Stomach smooth muscle (tissue), 2 donors: Measurements from ENCODE around the gene CENPP.
A peak's percentile ranks its signal among the peaks of the same experiment; 100 is the strongest.

Experiments
- H3K27ac ChIP-seq: one replicate; pipeline ENCODE4 v1.7.0; 2013; ENCODE audit warnings: mild to moderate bottlenecking, low read length, inconsistent platforms
- H3K27me3 ChIP-seq, 2 donors: one replicate each; pipeline ENCODE4 v1.7.0; 2013; ENCODE audit warnings: low read length in 2 of 2; ENCODE audit not compliant: insufficient read depth in 2 of 2, control insufficient read depth in 1 of 2
- H3K36me3 ChIP-seq, 2 donors: one replicate each; pipeline ENCODE4 v1.7.0; 2013; ENCODE audit warnings: low read length in 2 of 2; ENCODE audit not compliant: control insufficient read depth in 2 of 2, insufficient read depth in 2 of 2
- H3K4me1 ChIP-seq: one replicate; pipeline ENCODE4 v1.7.0; 2013; ENCODE audit warnings: low read length; ENCODE audit not compliant: control insufficient read depth, insufficient read depth
- H3K4me3 ChIP-seq, 2 donors: one replicate each; pipeline ENCODE4 v1.7.0; 2013; ENCODE audit warnings: low read length in 2 of 2
- H3K9ac ChIP-seq, 2 donors: one replicate each; pipeline ENCODE4 v1.7.0; 2013; ENCODE audit warnings: low read length in 2 of 2, mild to moderate bottlenecking in 1 of 2
- H3K9me3 ChIP-seq, 2 donors: one replicate each; pipeline ENCODE4 v1.7.0; 2013; ENCODE audit warnings: low read length in 2 of 2; ENCODE audit not compliant: control insufficient read depth in 2 of 2
- donor health status: healthy.
- donor health status: Pancreatic carcinoma.

Gene CENPP

DNA sequence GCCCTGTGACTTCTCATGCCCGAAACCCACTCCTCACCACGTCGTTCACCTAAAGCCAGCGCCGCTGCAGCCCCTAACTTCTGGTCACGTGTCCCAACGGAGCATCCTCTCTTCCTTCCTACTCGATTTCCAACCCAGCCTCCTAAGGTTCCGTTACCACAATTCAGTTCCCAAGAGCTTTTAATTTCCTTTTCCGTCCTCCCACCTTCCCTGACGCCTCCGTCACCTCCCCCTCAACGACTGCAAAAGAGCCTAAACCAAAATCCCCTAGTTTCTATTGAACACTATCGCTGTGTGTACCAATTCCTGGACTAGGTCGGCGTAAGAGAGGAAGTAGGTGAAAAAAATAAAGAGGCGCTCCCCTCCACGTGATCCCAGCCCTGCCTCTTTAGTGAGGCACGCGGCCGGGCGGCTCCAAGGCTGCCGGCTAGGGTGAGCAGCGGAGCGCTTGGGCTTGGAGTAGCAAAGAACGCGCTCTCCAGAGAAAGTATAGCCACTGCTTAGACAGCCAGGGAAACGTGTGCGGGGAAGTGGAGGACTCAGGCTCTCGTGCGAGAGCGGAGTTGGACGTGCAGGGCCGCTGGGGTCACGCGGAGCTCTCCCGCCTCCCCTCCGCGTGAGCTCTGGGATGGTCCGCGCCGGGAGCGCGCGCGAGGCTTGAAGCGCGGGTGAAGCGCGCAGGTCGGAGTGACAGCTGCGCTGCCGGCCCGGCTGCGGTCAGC, at the start of gene CENPP, which contains the start of gene NOL8:
TSS of gene CENPP (plus strand) at position 685 of the 722 bp plus-strand sequence.
TSS of gene NOL8 (minus strand) at position 82 of the 722 bp plus-strand sequence. CDS start 1,189 bp downstream, outside the sequence.
- Histone ChIP-seq H3K9ac (peak within 1 kb of the TSS; percentile 98), H3K36me3 (peaks cover 3 to 18% of the 10 kb centered on the region in 2 donors), H3K4me3 (peak within 1 kb of the TSS; percentile 96 to 99), H3K27me3 (no peaks in the 10 kb centered on the region), H3K4me1 (peaks cover 4% of the 10 kb centered on the region), H3K27ac (peak within 1 kb of the TSS; percentile 96), H3K9me3 (no peaks in the 10 kb centered on the region)

DNA sequence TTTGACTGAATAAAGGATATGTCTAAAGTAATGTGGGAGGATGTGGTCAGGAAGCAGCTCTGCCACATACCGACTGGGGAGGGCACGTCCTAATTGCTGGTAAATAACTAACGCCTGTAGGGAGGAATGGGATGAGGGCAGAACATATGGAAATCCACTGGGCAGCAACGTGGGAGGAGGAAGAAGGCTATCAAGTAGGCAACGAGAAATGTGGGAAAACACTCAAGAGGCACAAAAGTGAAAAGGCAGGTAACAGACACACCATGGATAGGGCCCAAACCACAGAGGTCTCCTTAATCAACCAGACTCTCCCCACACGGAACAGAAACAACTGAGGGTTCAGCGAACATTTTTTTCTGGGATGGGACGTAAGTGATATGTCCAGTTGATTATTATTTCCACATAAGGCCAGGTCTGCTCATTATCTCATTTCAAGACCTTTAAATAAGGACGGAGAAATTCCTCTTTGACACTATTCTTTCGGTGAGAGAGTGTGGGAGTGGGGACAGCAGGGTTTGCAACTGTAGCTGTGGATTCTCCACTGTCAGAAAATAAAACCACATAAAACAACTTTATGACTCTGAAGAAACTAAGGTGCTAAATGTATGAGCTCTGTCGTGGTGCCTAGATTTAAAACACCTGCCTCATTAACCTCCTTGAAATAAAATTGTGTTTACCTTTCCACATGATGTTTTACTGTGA, 49.3 kb upstream of the CENPP start:
- H3K4me3 ChIP-seq: no peak overlapping the region
- no peak overlapping the region for H3K9ac ChIP-seq
- H3K27me3 ChIP-seq: no peaks in the 10 kb centered on the region
- H3K27ac ChIP-seq: no peak overlapping the region
- no peaks in the 10 kb centered on the region for H3K4me1 ChIP-seq
- no peaks in the 10 kb centered on the region for H3K9me3 ChIP-seq
- H3K36me3 ChIP-seq: peaks cover 60 to 75% of the 10 kb centered on the region in 2 donors

DNA sequence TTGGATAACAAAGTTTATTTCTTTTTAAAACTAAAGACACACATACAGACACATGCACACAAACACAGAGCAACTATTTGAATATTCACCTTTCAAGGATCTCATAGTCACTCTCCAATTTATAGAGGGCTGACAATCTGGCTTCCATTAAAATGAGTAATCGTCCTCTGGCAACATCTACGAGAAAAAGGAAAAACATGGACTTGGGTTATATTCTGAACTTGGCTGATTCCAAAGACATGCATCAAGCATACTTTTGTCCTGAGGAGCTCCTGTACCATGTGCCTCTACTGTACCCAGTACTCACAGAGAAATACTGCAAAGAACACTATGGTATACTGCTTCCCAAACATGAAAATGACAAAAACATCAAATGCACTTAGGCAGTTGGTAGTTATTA, 47.6 kb upstream of the CENPP start:
- Histone ChIP-seq H3K27me3 (no peaks in the 10 kb centered on the region), H3K4me3 (no peak overlapping the region), H3K4me1 (no peaks in the 10 kb centered on the region), H3K9ac (no peak overlapping the region), H3K27ac (no peak overlapping the region), H3K36me3 (peaks cover 54 to 72% of the 10 kb centered on the region in 2 donors), H3K9me3 (no peaks in the 10 kb centered on the region)

DNA sequence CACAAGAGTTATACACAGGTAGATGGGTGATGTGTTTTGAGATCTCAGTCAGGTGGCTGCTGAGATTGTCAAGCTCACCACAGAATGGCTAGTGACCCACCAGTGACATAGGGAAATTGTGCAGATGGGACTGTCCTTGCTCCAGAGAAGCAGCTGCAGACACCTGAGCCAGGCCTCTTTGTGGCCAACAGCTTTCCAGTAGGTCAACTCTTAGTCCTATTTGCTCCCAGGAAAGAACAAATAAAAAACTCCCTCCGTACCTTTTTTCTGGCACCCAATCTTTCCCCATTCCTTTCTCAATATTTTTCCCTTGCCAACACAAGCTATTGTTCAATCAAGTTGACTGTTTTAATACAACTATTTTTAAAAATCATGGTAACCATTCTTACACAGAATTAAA, 46.5 kb upstream of the CENPP start:
- Histone ChIP-seq H3K9me3 (no peaks in the 10 kb centered on the region), H3K27ac (no peak overlapping the region), H3K9ac (no peak overlapping the region), H3K36me3 (peaks cover 53 to 66% of the 10 kb centered on the region in 2 donors), H3K4me1 (no peaks in the 10 kb centered on the region), H3K4me3 (no peak overlapping the region), H3K27me3 (no peaks in the 10 kb centered on the region)

DNA sequence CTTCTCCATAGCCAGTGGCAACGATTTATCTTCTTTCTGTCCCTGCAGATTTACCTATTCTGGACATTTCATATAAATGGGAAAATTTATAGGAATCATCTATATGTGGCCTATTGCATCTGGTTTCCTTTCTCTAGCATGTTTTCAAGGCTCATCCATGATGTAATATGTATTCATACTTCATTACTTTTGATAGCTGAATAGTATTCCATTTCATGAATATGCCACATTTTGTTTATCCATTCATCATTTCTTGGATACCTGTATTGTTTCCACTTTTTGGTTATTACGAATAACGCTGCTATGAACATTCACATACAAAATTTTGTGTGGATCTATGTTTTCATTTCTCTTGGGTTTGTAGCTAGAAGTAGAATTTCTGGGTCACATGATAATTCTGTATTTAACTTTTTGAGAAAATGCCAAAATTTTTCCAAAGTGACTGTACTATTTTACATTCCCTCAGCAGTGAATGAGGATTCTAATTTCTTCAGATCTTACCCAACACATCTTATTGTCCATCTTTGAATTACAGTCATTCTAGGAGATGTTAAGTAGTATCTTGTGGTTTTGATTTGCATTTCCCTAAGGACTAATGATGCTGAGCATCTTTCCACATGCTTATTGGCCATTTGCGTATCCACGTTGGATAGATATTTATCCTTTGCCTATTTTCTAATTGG, 35.9 kb upstream of the CENPP start:
- Histone ChIP-seq H3K36me3 (peaks cover 10 to 16% of the 10 kb centered on the region in 2 donors), H3K9ac (no peak overlapping the region), H3K4me1 (peaks cover 11% of the 10 kb centered on the region), H3K27ac (no peak overlapping the region), H3K27me3 (no peaks in the 10 kb centered on the region), H3K4me3 (no peak overlapping the region), H3K9me3 (no peaks in the 10 kb centered on the region)

DNA sequence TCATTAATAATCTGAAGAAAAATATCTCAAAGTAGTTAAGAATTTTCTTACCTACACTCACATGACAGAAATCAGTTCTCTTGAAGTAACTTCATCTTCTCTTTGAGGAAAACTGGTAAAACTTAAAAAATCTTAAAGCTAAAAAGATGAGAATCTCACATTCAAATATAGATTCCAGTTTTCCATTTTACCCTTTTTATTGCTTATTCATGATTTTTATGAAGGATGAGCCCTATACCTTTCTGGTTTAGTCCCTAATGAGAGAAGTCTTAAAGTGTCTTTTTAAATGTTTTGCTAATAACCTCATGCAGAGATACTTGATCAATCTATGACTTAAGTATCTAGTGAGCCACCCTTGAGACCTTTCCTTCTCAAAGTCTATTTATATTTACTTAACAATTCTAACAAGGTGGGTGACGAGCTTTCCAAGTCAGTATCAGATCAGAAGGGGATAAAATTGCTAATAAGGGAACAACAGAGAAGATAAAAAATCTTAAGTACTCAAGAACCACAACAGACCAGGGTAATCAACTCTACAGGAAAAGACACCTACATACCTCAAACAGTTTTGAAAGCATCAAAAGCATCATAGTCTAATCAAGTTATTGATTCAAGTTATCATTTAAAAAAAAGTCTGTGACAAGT, 34.8 kb upstream of the CENPP start:
- H3K9me3 ChIP-seq: no peaks in the 10 kb centered on the region
- no peak overlapping the region for H3K9ac ChIP-seq
- H3K27me3 ChIP-seq: no peaks in the 10 kb centered on the region
- H3K4me3 ChIP-seq: no peak overlapping the region
- H3K4me1 ChIP-seq: peaks cover 11% of the 10 kb centered on the region
- no peak overlapping the region for H3K27ac ChIP-seq
- H3K36me3 ChIP-seq: peaks cover 6 to 8% of the 10 kb centered on the region in 2 donors

DNA sequence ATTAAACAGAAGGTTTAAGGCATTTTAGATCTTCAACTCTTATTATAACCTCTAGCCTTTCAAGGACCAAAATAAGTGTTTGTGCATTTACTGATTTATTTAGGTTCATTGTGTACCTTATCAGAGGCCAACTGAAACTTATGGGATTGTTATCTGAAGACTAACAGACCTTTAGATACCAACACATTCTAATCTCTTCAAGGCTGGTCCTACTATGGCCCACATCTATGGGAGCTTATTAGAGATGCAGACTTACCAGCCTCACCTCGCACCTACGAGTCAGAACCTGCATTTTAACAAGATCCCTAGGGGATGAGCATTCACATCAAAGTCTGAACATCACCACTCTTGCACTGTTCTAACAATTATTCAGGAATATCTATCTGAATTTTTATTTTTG, 34.2 kb upstream of the CENPP start:
- H3K27ac ChIP-seq: no peak overlapping the region
- no peaks in the 10 kb centered on the region for H3K9me3 ChIP-seq
- H3K9ac ChIP-seq: no peak overlapping the region
- peaks cover 11% of the 10 kb centered on the region for H3K4me1 ChIP-seq
- H3K36me3 ChIP-seq: peaks cover 6 to 8% of the 10 kb centered on the region in 2 donors
- no peak overlapping the region for H3K4me3 ChIP-seq
- no peaks in the 10 kb centered on the region for H3K27me3 ChIP-seq

DNA sequence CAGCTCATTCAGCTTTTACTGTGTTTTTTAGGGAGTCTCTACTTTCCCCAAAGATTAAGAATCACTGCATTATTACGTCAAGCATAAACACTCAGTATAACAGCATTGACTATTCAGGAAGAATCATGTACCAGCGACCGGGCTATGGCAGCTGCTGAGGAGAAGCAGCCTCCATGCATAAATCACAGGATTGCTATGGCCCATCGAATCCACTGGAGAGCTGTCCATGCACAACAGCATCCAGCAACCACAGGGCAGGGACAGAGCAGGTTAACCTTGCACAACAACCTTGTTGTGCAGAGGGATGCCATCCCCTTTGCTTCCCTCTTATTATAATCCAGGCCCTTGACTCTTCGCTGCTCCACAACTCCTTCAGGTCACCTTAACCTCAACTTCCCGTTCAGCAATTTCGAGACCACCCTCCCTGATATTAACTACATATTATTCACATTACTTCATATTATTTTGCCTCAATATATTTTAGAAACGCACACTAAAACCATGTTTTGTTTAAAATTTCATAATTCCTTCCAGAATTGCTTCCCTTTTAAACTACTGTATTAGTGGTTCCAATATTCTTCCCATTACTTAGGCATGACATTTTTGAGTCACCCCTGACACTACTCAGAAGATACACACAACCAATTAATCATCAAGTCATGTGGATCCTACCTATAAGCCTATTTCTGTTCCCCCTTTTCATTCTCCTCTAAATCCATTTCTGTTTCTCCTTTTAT, 33.2 kb upstream of the CENPP start:
- Histone ChIP-seq H3K27ac (no peak overlapping the region), H3K9me3 (no peaks in the 10 kb centered on the region), H3K4me1 (peaks cover 11% of the 10 kb centered on the region), H3K9ac (peak overlapping the region; percentile 76 to 80), H3K4me3 (peak overlapping the region; percentile 78 to 93), H3K27me3 (no peaks in the 10 kb centered on the region), H3K36me3 (peaks cover 4 to 11% of the 10 kb centered on the region in 2 donors)

DNA sequence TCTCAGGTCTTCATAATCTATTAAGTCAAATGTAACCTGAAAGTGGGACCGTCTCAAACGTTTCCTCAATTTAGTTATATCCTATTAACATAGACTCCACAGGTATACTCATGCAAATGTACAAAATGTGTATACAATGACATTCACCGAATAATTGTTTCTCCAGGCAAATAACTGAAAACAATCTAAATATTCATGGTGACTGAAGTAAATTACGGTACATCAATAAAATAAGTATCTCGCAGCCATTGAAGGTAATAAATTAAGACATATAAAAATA, 32.7 kb upstream of the CENPP start:
- Histone ChIP-seq H3K9me3 (no peaks in the 10 kb centered on the region), H3K27ac (peak overlapping the region; percentile 50), H3K4me3 (peak overlapping the region; percentile 78 to 93), H3K36me3 (peaks cover 7 to 16% of the 10 kb centered on the region in 2 donors), H3K9ac (peak overlapping the region; percentile 76 to 80), H3K27me3 (no peaks in the 10 kb centered on the region), H3K4me1 (peaks cover 11% of the 10 kb centered on the region)
